Peyer's patch (tissue), 4 donors: ENCODE results near the gene AJM1. TPM values are rescaled to one million over a fixed set of nuclear protein-coding genes. Genes with fewer than 3 reads are reported as not detected.

ENCODE experiments used
- DNase-seq, 3 donors: peaks; one replicate each; pipeline ENCODE4 v3.0.0-alpha.2; 2017 to 2019
- H3K27ac ChIP-seq, 4 donors: fragments of 200-600 bp; sonication (generic); one replicate each; pipeline ENCODE4 v1.5.1; 2016 to 2019
- H3K27me3 ChIP-seq, 2 donors: fragments of 200-600 bp; sonication (generic); one replicate each; pipeline ENCODE4 v1.5.1; 2019
- H3K36me3 ChIP-seq, 3 donors: fragments of 200-600 bp; sonication (generic); one replicate each; pipeline ENCODE4 v1.5.1; 2016 to 2019
- H3K4me1 ChIP-seq, 4 donors: fragments of 200-600 bp; sonication (generic); one replicate each; pipeline ENCODE4 v1.5.1; 2016 to 2019
- H3K4me3 ChIP-seq, 4 donors: fragments of 200-600 bp; sonication (generic); 1 replicate in 3 of 4; 2 replicates in 1 of 4; pipeline ENCODE4 v1.5.1; 2016 to 2019; ENCODE audit warnings: mild to moderate bottlenecking in 1 of 4
- H3K9me3 ChIP-seq, 4 donors: fragments of 200-600 bp; sonication (generic); one replicate each; pipeline ENCODE4 v1.5.1; 2016 to 2019; ENCODE audit warnings: mild to moderate bottlenecking in 1 of 4
- CTCF ChIP-seq, 6 experiments: fragments of 450-650 bp in 4 of 6; fragments of 200-600 bp in 2 of 6; sonication (generic) in 1 of 6; IDR thresholded peaks; one replicate each; pipeline ENCODE4 v1.5.1; 2017 to 2019; ENCODE audit warnings: antibody characterized with exemption in 6 of 6, mild to moderate bottlenecking in 3 of 6, moderate library complexity in 1 of 6
- POLR2A ChIP-seq, 2 donors: fragments of 450-650 bp; IDR thresholded peaks; one replicate each; pipeline ENCODE4 v1.5.1; 2017; ENCODE audit warnings: antibody characterized with exemption in 2 of 2, mild to moderate bottlenecking in 2 of 2, moderate library complexity in 2 of 2
- total RNA-seq, 4 donors: library from RNA; depleted of rRNA; stranded (reverse); fragments of >200 nt; gene quantifications; one replicate each; pipeline ENCODE4 v1.1.0, GENCODE V29; 2016

The AJM1 gene
- total RNA-seq, 4 donors from 2014 or later: 4.1 to 17.4 (median 9.2) TPM

DNA sequence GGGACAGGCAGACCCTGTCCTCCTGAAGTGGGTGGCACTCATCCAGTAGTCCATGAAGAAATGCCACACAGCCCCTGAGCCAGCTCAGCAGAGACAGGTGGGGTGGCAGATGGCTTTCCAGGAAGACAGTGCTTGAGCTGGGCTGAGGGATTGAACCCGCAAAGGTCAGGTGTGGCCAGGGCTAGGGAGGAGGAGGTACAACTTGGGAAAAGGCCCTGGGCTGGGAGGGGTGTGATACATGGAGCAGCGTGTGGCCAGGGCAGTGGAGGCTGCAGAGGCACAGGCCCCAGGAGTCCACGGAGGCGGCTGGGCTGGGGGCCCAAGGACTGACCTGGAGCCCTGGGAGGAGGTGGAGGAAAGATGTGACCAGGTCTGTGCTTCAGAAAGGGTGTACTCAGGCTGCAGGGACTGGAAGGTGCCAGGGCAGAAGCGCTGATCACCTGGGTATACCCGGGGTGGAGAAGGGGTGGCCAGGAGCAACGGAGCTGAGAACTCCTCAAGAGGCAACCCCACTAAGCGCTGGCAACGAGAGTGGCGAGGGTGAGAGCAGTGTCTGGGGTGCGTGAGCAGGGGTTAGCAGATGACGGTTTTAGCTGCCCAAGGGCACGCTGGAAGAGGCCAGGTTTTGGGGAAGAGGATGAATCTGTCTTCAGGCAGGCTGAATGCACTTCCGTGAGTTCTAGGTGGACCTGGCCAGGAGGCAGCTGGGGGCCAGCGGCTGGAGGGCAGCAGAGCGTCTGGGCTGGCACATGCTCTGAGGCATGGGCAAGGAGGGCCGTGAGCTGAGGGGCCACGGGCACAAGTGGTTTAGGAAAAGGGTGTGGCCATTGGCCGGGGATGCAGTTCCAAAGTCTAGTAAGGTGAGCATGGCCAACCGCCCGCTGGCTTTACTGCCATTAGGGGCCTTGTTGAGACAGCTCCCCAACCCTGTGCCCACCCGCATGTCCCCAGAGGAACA, 38.4 kb upstream of the AJM1 start:
- no peak for DNase-seq
- Histone ChIP-seq H3K27me3 (peaks cover 0 to 5% of the 10 kb centered on the region in 2 donors), H3K4me1 (peaks cover 0 to 47% (median 24%) of the 10 kb centered on the region in 4 donors), H3K36me3 (no peaks in the 10 kb centered on the region), H3K4me3 (no peak overlapping the region), H3K27ac (no peak overlapping the region), H3K9me3 (no peaks in the 10 kb centered on the region)
- TF ChIP-seq POLR2A (IDR thresholded peaks at IDR 0.05) (no peak), CTCF (IDR thresholded peaks at IDR 0.05) (no peak)

- no peaks in the 10 kb centered on the region for H3K36me3 ChIP-seq
- H3K27ac ChIP-seq: no peak overlapping the region
- TF ChIP-seq POLR2A (IDR thresholded peaks at IDR 0.05) (no peak), CTCF (IDR thresholded peaks at IDR 0.05) (no peak)
- peak in 1 of 3 donors; percentile 45 for DNase-seq
- H3K4me3 ChIP-seq: no peak overlapping the region
- no peaks in the 10 kb centered on the region for H3K9me3 ChIP-seq
- no peaks in the 10 kb centered on the region for H3K27me3 ChIP-seq
- H3K4me1 ChIP-seq: peaks cover 0 to 47% (median 25%) of the 10 kb centered on the region in 4 donors
These were observed 37.6 kb upstream of the AJM1 start for GRCh38 chr9:136804509-136805206.

- no peaks in the 10 kb centered on the region for H3K36me3 ChIP-seq
- TF ChIP-seq POLR2A (IDR thresholded peaks at IDR 0.05) (no peak), CTCF (IDR thresholded peaks at IDR 0.05) (no peak)
- H3K9me3 ChIP-seq: no peaks in the 10 kb centered on the region
- no peaks in the 10 kb centered on the region for H3K27me3 ChIP-seq
- H3K27ac ChIP-seq: no peak overlapping the region
- no peak for DNase-seq
- no peak overlapping the region for H3K4me3 ChIP-seq
- peaks cover under 1 to 47% (median 23%) of the 10 kb centered on the region in 4 donors for H3K4me1 ChIP-seq
These were observed 37.0 kb upstream of the AJM1 start for GRCh38 chr9:136805207-136805740.

DNA sequence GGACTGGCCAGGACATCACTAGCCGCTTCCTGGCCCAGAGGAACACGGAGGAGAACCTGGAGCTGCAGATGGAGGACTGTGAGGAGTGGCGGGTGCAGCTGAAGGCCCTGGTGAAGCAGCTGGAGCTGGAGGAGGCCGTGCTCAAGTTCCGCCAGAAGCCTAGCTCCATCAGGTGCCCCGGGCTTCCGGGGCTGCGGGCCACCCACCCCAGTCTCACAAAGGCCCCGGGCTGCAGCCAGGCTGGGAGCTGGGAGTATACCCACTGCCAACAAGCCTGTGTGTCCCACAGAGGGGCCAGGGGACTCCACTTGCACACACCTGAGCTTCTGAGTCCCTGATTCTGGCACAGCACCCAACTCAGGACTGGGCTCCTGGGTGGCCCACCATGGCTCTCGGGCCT, 36.2 kb upstream of the AJM1 start:
- TF ChIP-seq CTCF (IDR thresholded peaks at IDR 0.05): no peak
- TF ChIP-seq POLR2A (IDR thresholded peaks at IDR 0.05): no peak
- Histone ChIP-seq H3K27me3 (no peaks in the 10 kb centered on the region), H3K36me3 (peaks cover 0 to 4% (median 0%) of the 10 kb centered on the region in 3 donors), H3K9me3 (no peaks in the 10 kb centered on the region), H3K27ac (no peak overlapping the region), H3K4me3 (no peak overlapping the region), H3K4me1 (peaks cover 6 to 47% (median 19%) of the 10 kb centered on the region in 4 donors)
- DNase-seq: peak in 1 of 3 donors; percentile 40

DNA sequence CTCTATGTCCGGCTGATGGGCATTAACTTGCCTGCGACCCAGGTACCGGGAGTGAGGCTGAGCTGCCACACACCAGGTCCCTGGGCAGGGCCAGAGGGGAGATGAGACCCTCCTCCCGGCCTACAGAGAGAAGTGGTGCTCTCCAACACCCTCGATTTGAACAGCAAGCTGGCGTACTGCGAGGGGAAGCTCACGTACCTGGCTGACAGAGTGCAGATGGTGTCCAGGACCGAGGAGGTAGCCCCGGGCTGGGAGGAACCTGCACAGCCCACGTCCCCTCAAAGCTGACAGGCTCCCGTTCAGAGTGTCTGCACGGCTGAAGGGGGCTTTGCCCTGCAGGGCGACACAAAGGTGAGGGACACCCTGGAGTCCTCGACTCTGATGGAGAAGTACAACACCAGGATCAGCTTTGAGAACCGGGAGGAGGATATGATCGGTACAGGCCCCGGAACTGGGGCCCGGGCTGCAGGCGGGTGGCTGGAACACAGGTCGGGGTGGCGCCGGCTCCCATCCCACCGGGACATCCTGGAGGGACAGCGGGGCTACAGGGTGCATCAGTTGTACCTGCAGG, 35.6 kb upstream of the AJM1 start:
- TF ChIP-seq CTCF (IDR thresholded peaks at IDR 0.05) (no peak), POLR2A (IDR thresholded peaks at IDR 0.05) (no peak)
- peak in 1 of 3 donors; percentile 51 for DNase-seq
- Histone ChIP-seq H3K9me3 (no peaks in the 10 kb centered on the region), H3K36me3 (peaks cover 0 to 6% (median 0%) of the 10 kb centered on the region in 3 donors), H3K27me3 (no peaks in the 10 kb centered on the region), H3K4me1 (peaks cover 6 to 44% (median 17%) of the 10 kb centered on the region in 4 donors), H3K27ac (peak overlapping the region in 3 of 4 donors; percentile 84 to 97 (median 92)), H3K4me3 (peak overlapping the region; percentile 94 to 100 (median 99))
